NT2/D1 (cell line): ENCODE results near the gene SLC17A8.

Experiments
- DNase-seq: peaks from one replicate; pipeline ENCODE4 v3.0.0-alpha.2; 2011; ENCODE audit warnings: low read depth, low spot score
- H3K27me3 ChIP-seq: 2 replicates; pipeline ENCODE4 v1.6.0; 2011; ENCODE audit warnings: mild to moderate bottlenecking; ENCODE audit not compliant: insufficient read length, insufficient read depth
- H3K36me3 ChIP-seq: 2 replicates; pipeline ENCODE4 v1.6.1; 2011; ENCODE audit warnings: mild to moderate bottlenecking, low read length, mixed read lengths; ENCODE audit not compliant: insufficient read depth, insufficient read length
- H3K4me1 ChIP-seq: 2 replicates; pipeline ENCODE4 v1.5.1; 2011; ENCODE audit not compliant: insufficient read depth, insufficient read length
- H3K4me3 ChIP-seq: 2 replicates; pipeline ENCODE4 v1.5.1; 2011; ENCODE audit warnings: low read depth; ENCODE audit not compliant: insufficient read length
- H3K9ac ChIP-seq: 2 replicates; pipeline ENCODE4 v1.6.0; 2011; ENCODE audit warnings: low read depth; ENCODE audit not compliant: insufficient read length
- H3K9me3 ChIP-seq: 2 replicates; pipeline ENCODE4 v1.5.1; 2011; ENCODE audit warnings: mild to moderate bottlenecking, low read length; ENCODE audit not compliant: insufficient read depth
- SUZ12 ChIP-seq: IDR thresholded peaks from 2 replicates; pipeline ENCODE4 v1.6.1; 2011; ENCODE audit not compliant: insufficient read length, insufficient read depth; ENCODE audit errors: extremely low read depth
- YY1 ChIP-seq: IDR thresholded peaks from 2 replicates; pipeline ENCODE4 v1.6.1; 2011; ENCODE audit not compliant: insufficient read length, insufficient read depth
- ZNF274 ChIP-seq: IDR thresholded peaks from 2 replicates; pipeline ENCODE4 v1.6.1; 2011; ENCODE audit warnings: mild to moderate bottlenecking, low read depth, low read length

The SLC17A8 gene

GRCh38 chr12:100442403-100442802 lies 85.5 kb downstream of the SLC17A8 start:
- DNase-seq, result no peak
- no peaks in the 10 kb centered on the region for H3K27me3 ChIP-seq
- no peaks in the 10 kb centered on the region for H3K36me3 ChIP-seq
- TF ChIP-seq SUZ12 (no peak), YY1 (no peak), ZNF274 (no peak)
- H3K4me3 ChIP-seq, result no peak overlapping the region
- no peaks in the 10 kb centered on the region for H3K4me1 ChIP-seq
- no peak overlapping the region for H3K9ac ChIP-seq
- no peaks in the 10 kb centered on the region for H3K9me3 ChIP-seq

GRCh38 chr12:100443434-100443833 lies 86.6 kb downstream of the SLC17A8 start:
- Histone ChIP-seq H3K9ac (no peak overlapping the region), H3K27me3 (no peaks in the 10 kb centered on the region), H3K9me3 (no peaks in the 10 kb centered on the region), H3K36me3 (no peaks in the 10 kb centered on the region), H3K4me3 (no peak overlapping the region), H3K4me1 (no peaks in the 10 kb centered on the region)
- no peak for DNase-seq
- no peak for TF ChIP-seq SUZ12
- no peak for TF ChIP-seq YY1

DNA sequence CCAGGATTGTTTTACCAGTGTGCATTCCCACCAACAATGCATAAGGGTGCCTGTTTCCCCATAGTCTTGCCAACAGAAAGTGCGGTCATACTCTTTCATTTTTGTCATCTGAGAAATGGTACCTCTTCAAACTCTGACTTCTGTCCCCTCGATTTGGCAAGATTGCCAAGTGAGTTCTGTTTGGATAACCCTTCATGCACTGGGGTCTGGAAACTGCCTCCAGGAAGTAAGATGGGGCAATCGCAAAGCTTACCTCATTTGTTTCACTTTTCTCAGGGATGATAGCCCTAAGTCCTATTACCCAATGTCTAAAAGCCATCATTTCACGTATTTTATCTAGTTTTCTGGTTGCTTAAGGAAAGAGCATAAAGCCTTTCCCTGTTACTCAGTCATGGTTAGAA lies 88.2 kb downstream of the SLC17A8 start:
- TF ChIP-seq ZNF274, result no peak
- TF ChIP-seq YY1, result no peak
- TF ChIP-seq SUZ12, result no peak
- DNase-seq, result no peak
- no peaks in the 10 kb centered on the region for H3K27me3 ChIP-seq
- H3K36me3 ChIP-seq, result no peaks in the 10 kb centered on the region
- H3K4me1 ChIP-seq, result no peaks in the 10 kb centered on the region
- H3K9ac ChIP-seq, result no peak overlapping the region
- no peaks in the 10 kb centered on the region for H3K9me3 ChIP-seq
- H3K4me3 ChIP-seq, result no peak overlapping the region

DNA sequence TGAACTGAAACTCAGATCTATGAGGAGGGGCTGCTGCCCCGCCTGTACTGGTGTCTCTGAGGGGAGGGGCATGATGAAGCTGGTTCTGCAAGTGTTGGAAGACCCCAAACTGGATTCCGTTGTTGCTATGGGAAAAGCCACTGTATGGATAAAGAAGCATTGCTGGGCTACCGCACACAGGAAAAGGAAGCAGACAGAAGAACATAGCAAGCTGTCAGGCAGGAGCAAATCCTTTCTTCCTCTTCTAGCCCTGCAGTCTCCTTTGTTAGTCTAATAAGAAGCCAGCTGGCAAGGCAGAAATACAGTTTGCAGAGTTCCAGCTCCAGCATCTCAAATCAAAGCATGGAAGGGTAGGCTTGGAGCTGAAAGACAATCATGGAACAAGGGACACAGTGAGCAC lies 90.5 kb downstream of the SLC17A8 start:
- Histone ChIP-seq H3K27me3 (no peaks in the 10 kb centered on the region), H3K9me3 (no peaks in the 10 kb centered on the region), H3K4me3 (no peak overlapping the region), H3K4me1 (no peaks in the 10 kb centered on the region), H3K36me3 (no peaks in the 10 kb centered on the region), H3K9ac (no peak overlapping the region)
- TF ChIP-seq YY1, result no peak
- no peak for TF ChIP-seq ZNF274
- no peak for TF ChIP-seq SUZ12
- DNase-seq, result peak; percentile 11

- DNase-seq, result no peak
- Histone ChIP-seq H3K4me1 (no peaks in the 10 kb centered on the region), H3K4me3 (no peak overlapping the region), H3K36me3 (no peaks in the 10 kb centered on the region), H3K9ac (no peak overlapping the region), H3K9me3 (no peaks in the 10 kb centered on the region), H3K27me3 (no peaks in the 10 kb centered on the region)
- TF ChIP-seq ZNF274, result no peak
- TF ChIP-seq SUZ12, result no peak
- no peak for TF ChIP-seq YY1
Observed at GRCh38 chr12:100448656-100449055, 91.8 kb downstream of the SLC17A8 start.

- TF ChIP-seq ZNF274, result no peak
- no peak for TF ChIP-seq SUZ12
- TF ChIP-seq YY1, result no peak
- Histone ChIP-seq H3K4me1 (no peaks in the 10 kb centered on the region), H3K27me3 (no peaks in the 10 kb centered on the region), H3K36me3 (no peaks in the 10 kb centered on the region), H3K4me3 (no peak overlapping the region), H3K9ac (no peak overlapping the region), H3K9me3 (no peaks in the 10 kb centered on the region)
- DNase-seq, result no peak
Observed at GRCh38 chr12:100450735-100451134, 93.9 kb downstream of the SLC17A8 start.

DNA sequence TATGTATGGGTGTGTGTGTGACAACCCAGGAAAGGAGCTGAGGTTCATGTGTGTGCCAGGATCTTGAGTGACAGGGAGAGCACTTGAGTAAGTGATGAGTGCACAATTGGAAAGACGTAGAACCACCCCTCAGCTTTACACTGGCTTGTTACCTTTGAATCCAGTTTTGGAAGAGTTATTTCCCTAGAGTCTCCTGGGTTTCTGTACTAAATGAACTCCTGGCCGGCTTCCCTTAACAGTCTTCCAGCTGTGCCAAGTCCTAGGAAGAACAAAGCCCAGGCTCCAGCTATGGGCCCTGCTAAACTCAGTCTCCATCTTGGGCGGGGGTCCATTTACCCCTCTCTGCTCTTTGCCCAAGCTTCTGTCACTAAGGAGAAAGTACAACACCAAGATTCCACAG lies 97.1 kb downstream of the SLC17A8 start:
- Histone ChIP-seq H3K27me3 (no peaks in the 10 kb centered on the region), H3K9ac (no peak overlapping the region), H3K4me3 (no peak overlapping the region), H3K36me3 (no peaks in the 10 kb centered on the region), H3K9me3 (no peaks in the 10 kb centered on the region), H3K4me1 (no peaks in the 10 kb centered on the region)
- TF ChIP-seq YY1, result no peak
- TF ChIP-seq ZNF274, result no peak
- no peak for TF ChIP-seq SUZ12
- DNase-seq, result no peak

DNA sequence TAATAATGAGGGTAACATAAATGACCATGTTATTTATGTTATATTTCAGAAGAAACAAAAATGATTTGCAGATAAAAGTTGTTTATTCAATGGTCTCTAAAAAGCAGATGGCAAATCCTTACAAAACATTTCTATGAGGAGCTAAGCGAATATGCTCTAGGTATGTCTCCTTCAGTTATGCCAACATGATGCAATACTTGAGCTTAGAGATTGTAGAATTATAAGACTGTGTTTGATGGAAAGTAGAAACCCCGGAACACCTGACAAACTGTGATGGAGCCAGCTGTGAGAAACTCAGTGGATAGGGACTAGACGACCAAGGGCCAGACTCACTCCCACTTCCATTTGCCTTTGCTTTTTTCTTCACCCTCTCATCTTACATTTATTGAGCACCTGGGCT lies 99.0 kb downstream of the SLC17A8 start:
- H3K9ac ChIP-seq, result no peak overlapping the region
- TF ChIP-seq SUZ12 (no peak), YY1 (no peak)
- DNase-seq, result no peak
- no peaks in the 10 kb centered on the region for H3K27me3 ChIP-seq
- H3K4me3 ChIP-seq, result no peak overlapping the region
- no peaks in the 10 kb centered on the region for H3K36me3 ChIP-seq
- no peaks in the 10 kb centered on the region for H3K9me3 ChIP-seq
- no peaks in the 10 kb centered on the region for H3K4me1 ChIP-seq

DNA sequence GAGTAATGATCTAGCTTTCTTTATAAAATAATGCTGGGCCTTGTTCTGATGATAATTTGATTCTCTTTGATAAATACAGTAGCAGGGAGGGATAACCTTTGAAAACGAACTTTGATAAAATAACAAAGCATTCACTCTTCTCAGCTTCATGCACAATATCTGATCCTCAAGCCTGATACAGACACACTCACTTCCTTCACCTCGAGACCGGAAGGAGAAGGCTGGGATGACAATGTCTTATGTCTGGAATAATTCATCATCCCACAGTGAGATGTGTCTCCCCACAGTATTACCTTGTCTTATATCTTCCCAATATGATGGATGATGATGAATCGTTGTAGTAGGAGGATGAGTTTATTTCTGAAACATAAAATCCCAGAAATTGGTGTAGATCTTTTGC lies 101.3 kb downstream of the SLC17A8 start:
- TF ChIP-seq SUZ12, result no peak
- no peak for TF ChIP-seq ZNF274
- TF ChIP-seq YY1, result no peak

More for the DNA sequence above, 101.3 kb downstream of the SLC17A8 start:
- H3K4me3 ChIP-seq, result no peak overlapping the region
- no peak overlapping the region for H3K9ac ChIP-seq
- H3K27me3 ChIP-seq, result no peaks in the 10 kb centered on the region
- no peaks in the 10 kb centered on the region for H3K4me1 ChIP-seq
- no peaks in the 10 kb centered on the region for H3K9me3 ChIP-seq
- no peaks in the 10 kb centered on the region for H3K36me3 ChIP-seq
- DNase-seq, result no peak
